HUES6 (cell line): Measurements from ENCODE around the gene VPS35.
A peak's percentile ranks its signal among the peaks of the same experiment; 100 is the strongest.
"Not testable (repeated sequence)": the region's sequence is repeated elsewhere in the genome, so short reads cannot be mapped to it uniquely, and the experiment has no call there.

ENCODE experiments used
- H3K27ac ChIP-seq: 2 replicates; pipeline ENCODE4 v1.7.0; 2013; ENCODE audit warnings: low read depth, mild to moderate bottlenecking, low read length, inconsistent platforms
- H3K27me3 ChIP-seq: 2 replicates; pipeline ENCODE4 v1.6.1; 2013; ENCODE audit warnings: low read length; ENCODE audit not compliant: control insufficient read depth, insufficient read depth
- H3K36me3 ChIP-seq: 2 replicates; pipeline ENCODE4 v1.6.1; 2013; ENCODE audit warnings: low read length; ENCODE audit not compliant: control insufficient read depth, insufficient read depth
- H3K4me1 ChIP-seq: 2 replicates; pipeline ENCODE4 v1.6.1; 2013; ENCODE audit warnings: low read length; ENCODE audit not compliant: control insufficient read depth, insufficient read depth
- H3K4me3 ChIP-seq: 2 replicates; pipeline ENCODE4 v1.5.1; 2013; ENCODE audit warnings: low read depth, low read length
- H3K9ac ChIP-seq: one replicate; pipeline ENCODE4 v1.6.1; 2013; ENCODE audit warnings: mild to moderate bottlenecking, low read length
- H3K9me3 ChIP-seq: 2 replicates; pipeline ENCODE4 v1.6.1; 2013; ENCODE audit warnings: low read depth, low read length; ENCODE audit not compliant: control insufficient read depth, insufficient read depth

VPS35 gene

DNA sequence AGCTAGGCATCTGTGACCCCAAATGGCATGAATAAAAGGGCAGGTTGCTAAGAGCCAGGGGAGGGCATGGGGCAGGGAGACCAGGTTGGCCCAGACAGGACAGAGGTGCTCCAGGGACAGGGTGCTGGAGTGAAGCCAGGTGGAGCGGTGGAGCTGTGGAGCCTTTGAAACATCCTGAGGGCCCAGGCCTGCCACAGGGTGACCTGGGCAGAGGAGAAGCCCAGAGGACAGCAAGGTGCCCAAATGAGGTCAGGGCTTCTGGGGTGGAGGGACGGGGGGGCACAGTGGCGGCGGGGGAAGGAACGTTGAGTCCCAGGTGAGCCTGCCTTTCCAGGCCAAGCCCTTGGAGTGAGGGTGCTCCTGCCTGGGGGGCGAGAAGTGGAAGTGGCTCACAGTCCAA, 65.3 kb downstream of the VPS35 start:
- not testable (repeated sequence) for H3K9me3 ChIP-seq, H3K36me3 ChIP-seq, H3K27ac ChIP-seq, H3K4me3 ChIP-seq, H3K4me1 ChIP-seq, H3K27me3 ChIP-seq, H3K9ac ChIP-seq

DNA sequence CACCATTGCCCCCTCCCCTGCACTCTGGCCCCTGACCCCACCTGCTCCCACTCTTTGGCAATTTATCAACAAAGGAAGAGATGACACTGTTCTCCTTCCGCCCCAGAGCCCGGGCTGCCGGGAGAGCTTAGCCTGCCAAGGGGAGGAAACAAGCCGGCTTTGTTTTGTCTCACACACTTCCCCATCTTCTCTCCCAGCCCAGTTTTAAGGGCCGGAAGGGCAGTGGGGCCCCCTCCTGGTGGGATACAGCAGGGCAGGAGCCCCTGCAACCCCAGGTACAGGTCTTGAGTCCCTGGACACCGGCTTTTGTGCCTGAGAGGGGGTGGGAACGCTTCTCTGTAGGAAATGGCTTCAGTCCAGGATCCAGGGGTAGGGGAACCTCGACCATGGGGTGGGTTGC, 65.7 kb downstream of the VPS35 start:
- H3K9ac ChIP-seq, H3K9me3 ChIP-seq, H3K4me3 ChIP-seq, H3K4me1 ChIP-seq, H3K27ac ChIP-seq, H3K36me3 ChIP-seq, H3K27me3 ChIP-seq: not testable (repeated sequence)

GRCh38 chr16:46621934-46622676, 66.9 kb downstream of the VPS35 start:
- no peak overlapping the region for H3K27ac ChIP-seq
- no peak overlapping the region for H3K4me3 ChIP-seq
- H3K9me3 ChIP-seq = no peaks in the 10 kb centered on the region
- H3K4me1 ChIP-seq = no peaks in the 10 kb centered on the region
- H3K36me3 ChIP-seq = peaks cover 14% of the 10 kb centered on the region
- H3K9ac ChIP-seq = no peak overlapping the region
- no peaks in the 10 kb centered on the region for H3K27me3 ChIP-seq

GRCh38 chr16:46621006-46621933, 67.7 kb downstream of the VPS35 start, which contains the start of gene SHCBP1:
TSS of gene SHCBP1 (minus strand) at chr16:46621379. CDS start at chr16:46621359, 20 bp downstream.
- Histone ChIP-seq H3K9ac (peak within 1 kb of the TSS; percentile 93), H3K9me3 (no peaks in the 10 kb centered on the region), H3K27ac (peak within 1 kb of the TSS; percentile 45; the same call in 1 of the 2 replicates), H3K4me1 (no peaks in the 10 kb centered on the region), H3K4me3 (peak within 1 kb of the TSS; percentile 89), H3K36me3 (peaks cover 22% of the 10 kb centered on the region), H3K27me3 (no peaks in the 10 kb centered on the region)

- Histone ChIP-seq H3K9me3 (no peaks in the 10 kb centered on the region), H3K4me1 (no peaks in the 10 kb centered on the region), H3K27ac (peak overlapping the region; percentile 45; the same call in 1 of the 2 replicates), H3K36me3 (peaks cover 29% of the 10 kb centered on the region), H3K9ac (peak overlapping the region; percentile 93), H3K4me3 (peak overlapping the region; percentile 89), H3K27me3 (no peaks in the 10 kb centered on the region)
These were observed 68.5 kb downstream of the VPS35 start for GRCh38 chr16:46620266-46621005.

- H3K4me1 ChIP-seq = no peaks in the 10 kb centered on the region
- no peak overlapping the region for H3K27ac ChIP-seq
- peaks cover 48% of the 10 kb centered on the region for H3K36me3 ChIP-seq
- H3K9me3 ChIP-seq = no peaks in the 10 kb centered on the region
- H3K9ac ChIP-seq = no peak overlapping the region
- H3K4me3 ChIP-seq = no peak overlapping the region
- H3K27me3 ChIP-seq = no peaks in the 10 kb centered on the region
These were observed 70.5 kb downstream of the VPS35 start for GRCh38 chr16:46618516-46618915.

- Histone ChIP-seq H3K27ac (no peak overlapping the region), H3K9me3 (no peaks in the 10 kb centered on the region), H3K4me3 (no peak overlapping the region), H3K9ac (no peak overlapping the region), H3K4me1 (no peaks in the 10 kb centered on the region), H3K27me3 (no peaks in the 10 kb centered on the region), H3K36me3 (peaks cover 77% of the 10 kb centered on the region)
These were observed 75.0 kb downstream of the VPS35 start for GRCh38 chr16:46614006-46614405.

DNA sequence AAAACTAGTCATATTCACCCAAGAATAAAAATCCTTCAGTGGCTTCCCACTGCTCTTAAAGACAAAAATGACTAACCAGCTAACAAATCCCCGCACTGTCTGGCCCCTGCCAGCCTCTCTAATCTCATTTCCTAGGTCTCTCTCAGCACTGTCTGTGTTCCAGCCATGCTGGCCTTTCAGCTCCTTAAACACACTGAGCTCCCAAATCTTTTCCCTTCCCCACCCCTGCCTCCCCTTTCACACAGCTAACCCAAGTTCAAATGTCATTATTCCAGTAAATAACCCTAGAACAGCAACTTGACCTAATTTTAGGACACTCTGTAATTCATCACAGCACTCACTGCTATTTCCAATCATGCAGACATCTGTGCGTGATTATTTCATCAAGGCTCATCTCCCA, 75.6 kb downstream of the VPS35 start:
- H3K27me3 ChIP-seq = no peaks in the 10 kb centered on the region
- no peaks in the 10 kb centered on the region for H3K9me3 ChIP-seq
- no peak overlapping the region for H3K27ac ChIP-seq
- no peaks in the 10 kb centered on the region for H3K4me1 ChIP-seq
- H3K9ac ChIP-seq = no peak overlapping the region
- no peak overlapping the region for H3K4me3 ChIP-seq
- peaks cover 77% of the 10 kb centered on the region for H3K36me3 ChIP-seq

GRCh38 chr16:46612121-46612520, 76.9 kb downstream of the VPS35 start:
- Histone ChIP-seq H3K4me1 (no peaks in the 10 kb centered on the region), H3K27me3 (no peaks in the 10 kb centered on the region), H3K27ac (no peak overlapping the region), H3K9ac (no peak overlapping the region), H3K9me3 (no peaks in the 10 kb centered on the region), H3K4me3 (no peak overlapping the region), H3K36me3 (peaks cover 76% of the 10 kb centered on the region)

- H3K4me1 ChIP-seq = no peaks in the 10 kb centered on the region
- no peaks in the 10 kb centered on the region for H3K27me3 ChIP-seq
- peaks cover 67% of the 10 kb centered on the region for H3K36me3 ChIP-seq
- no peaks in the 10 kb centered on the region for H3K9me3 ChIP-seq
- H3K9ac ChIP-seq = no peak overlapping the region
- H3K4me3 ChIP-seq = no peak overlapping the region
- no peak overlapping the region for H3K27ac ChIP-seq
These were observed 81.4 kb downstream of the VPS35 start for GRCh38 chr16:46607529-46607928.
